ENCODE results near the gene LMOD2.
A peak's percentile ranks its signal among the peaks of the same experiment; 100 is the strongest.
"Not testable (repeated sequence)": the region's sequence is repeated elsewhere in the genome, so short reads cannot be mapped to it uniquely, and the experiment has no call there.

Gene LMOD2

GRCh38 chr7:123655614-123656013, at the start of gene LMOD2:
TSS of gene LMOD2 (plus strand) at chr7:123655866. CDS start at chr7:123655964, 98 bp downstream.
- no peak for DNase-seq (ENCODE audit: low read depth)

GRCh38 chr7:123607423-123607975, 48.2 kb upstream of the LMOD2 start:
- DNase-seq (ENCODE audit: low read depth) = no peak

GRCh38 chr7:123608991-123609882, 46.4 kb upstream of the LMOD2 start:
- DNase-seq (ENCODE audit: low read depth) = no peak

- no peak for DNase-seq (ENCODE audit: low read depth)
Measured at GRCh38 chr7:123609883-123610239, 45.8 kb upstream of the LMOD2 start.

- DNase-seq (ENCODE audit: low read depth) = no peak
Measured at GRCh38 chr7:123612024-123612423, 43.6 kb upstream of the LMOD2 start.

- no peak for DNase-seq (ENCODE audit: low read depth)
Measured at GRCh38 chr7:123615344-123615743, 40.3 kb upstream of the LMOD2 start.

GRCh38 chr7:123616223-123616622, 39.4 kb upstream of the LMOD2 start:
- DNase-seq (ENCODE audit: low read depth) = no peak

- DNase-seq (ENCODE audit: low read depth) = no peak
Measured at GRCh38 chr7:123621707-123622106, 34.0 kb upstream of the LMOD2 start.

GRCh38 chr7:123622660-123623386, 32.8 kb upstream of the LMOD2 start:
- DNase-seq (ENCODE audit: low read depth) = no peak

- peak; percentile 30 for DNase-seq (ENCODE audit: low read depth)
Measured at GRCh38 chr7:123624527-123625183, 31.0 kb upstream of the LMOD2 start.

GRCh38 chr7:123625254-123625653, 30.4 kb upstream of the LMOD2 start:
- DNase-seq (ENCODE audit: low read depth) = no peak

- DNase-seq (ENCODE audit: low read depth) = no peak
Measured at GRCh38 chr7:123627851-123628250, 27.8 kb upstream of the LMOD2 start.

GRCh38 chr7:123628829-123629228, 26.8 kb upstream of the LMOD2 start:
- DNase-seq (ENCODE audit: low read depth) = no peak

- no peak for DNase-seq (ENCODE audit: low read depth)
Measured at GRCh38 chr7:123629281-123629680, 26.4 kb upstream of the LMOD2 start.

- no peak for DNase-seq (ENCODE audit: low read depth)
Measured at GRCh38 chr7:123632808-123633207, 22.9 kb upstream of the LMOD2 start.

- no peak for DNase-seq (ENCODE audit: low read depth)
Measured at GRCh38 chr7:123633553-123633952, 22.1 kb upstream of the LMOD2 start.

- not testable (repeated sequence) for DNase-seq (ENCODE audit: low read depth)
Measured at GRCh38 chr7:123634011-123634573, 21.6 kb upstream of the LMOD2 start.

- DNase-seq (ENCODE audit: low read depth) = no peak
Measured at GRCh38 chr7:123635551-123636359, 19.9 kb upstream of the LMOD2 start.

GRCh38 chr7:123637203-123637602, 18.5 kb upstream of the LMOD2 start:
- DNase-seq (ENCODE audit: low read depth) = no peak

- no peak for DNase-seq (ENCODE audit: low read depth)
Measured at GRCh38 chr7:123637878-123638277, 17.8 kb upstream of the LMOD2 start.

GRCh38 chr7:123639631-123640030, 16.0 kb upstream of the LMOD2 start:
- no peak for DNase-seq (ENCODE audit: low read depth)
